ENCODE measurements around the gene SPRY2.

- TF ChIP-seq CTCF (conservative IDR thresholded peaks at IDR 0.05; ENCODE audit: low read depth, low read length) (no peak; the same call in 1 of the 2 replicates), EZH2 (IDR thresholded peaks at IDR 0.05; ENCODE audit: low read length, unreplicated experiment) (no peak), EZH2phosphoT487 (IDR thresholded peaks at IDR 0.05; ENCODE audit: borderline replicate concordance, low read length) (peak; percentile 59; the same call in 1 of the 2 replicates)
Measured at GRCh38 chr13:80341101-80341755, at the start of gene SPRY2.

Measured in PC-3 (cell line).